Omental fat pad (tissue), 4 donors: ENCODE results near the gene MLX. TPM values are rescaled to one million over a fixed set of nuclear protein-coding genes. Genes with fewer than 3 reads are reported as not detected.

ENCODE experiments used
- ATAC-seq: fragments of 150-250 bp; one replicate; pipeline ENCODE4 v1.9.1; 2016; ENCODE audit warnings: mild to moderate bottlenecking, moderate library complexity; ENCODE audit not compliant: low FRiP score
- DNase-seq: peaks from one replicate; pipeline ENCODE4 v3.0.0-alpha.2; 2019; ENCODE audit warnings: low spot score
- total RNA-seq, 4 donors: library from RNA; depleted of rRNA; stranded (reverse); fragments of >200 nt; gene quantifications; one replicate each; pipeline ENCODE4 v1.1.0, GENCODE V29; 2016
- TF ChIP-seq, protein P1 (sequence below), 3 donors: fragments of 450-650 bp; IDR thresholded peaks; one replicate each; pipeline ENCODE4 v1.5.1; 2016 to 2017; ENCODE audit warnings: antibody characterized with exemption in 3 of 3, mild to moderate bottlenecking in 3 of 3, moderate library complexity in 2 of 3

MLX gene
- total RNA-seq, 4 donors from 2014 or later = 41.8 to 53.0 (median 50.3) TPM

- ATAC-seq (no peak), DNase-seq (no peak)
- TF ChIP-seq, protein P1, sequence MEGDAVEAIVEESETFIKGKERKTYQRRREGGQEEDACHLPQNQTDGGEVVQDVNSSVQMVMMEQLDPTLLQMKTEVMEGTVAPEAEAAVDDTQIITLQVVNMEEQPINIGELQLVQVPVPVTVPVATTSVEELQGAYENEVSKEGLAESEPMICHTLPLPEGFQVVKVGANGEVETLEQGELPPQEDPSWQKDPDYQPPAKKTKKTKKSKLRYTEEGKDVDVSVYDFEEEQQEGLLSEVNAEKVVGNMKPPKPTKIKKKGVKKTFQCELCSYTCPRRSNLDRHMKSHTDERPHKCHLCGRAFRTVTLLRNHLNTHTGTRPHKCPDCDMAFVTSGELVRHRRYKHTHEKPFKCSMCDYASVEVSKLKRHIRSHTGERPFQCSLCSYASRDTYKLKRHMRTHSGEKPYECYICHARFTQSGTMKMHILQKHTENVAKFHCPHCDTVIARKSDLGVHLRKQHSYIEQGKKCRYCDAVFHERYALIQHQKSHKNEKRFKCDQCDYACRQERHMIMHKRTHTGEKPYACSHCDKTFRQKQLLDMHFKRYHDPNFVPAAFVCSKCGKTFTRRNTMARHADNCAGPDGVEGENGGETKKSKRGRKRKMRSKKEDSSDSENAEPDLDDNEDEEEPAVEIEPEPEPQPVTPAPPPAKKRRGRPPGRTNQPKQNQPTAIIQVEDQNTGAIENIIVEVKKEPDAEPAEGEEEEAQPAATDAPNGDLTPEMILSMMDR (IDR thresholded peaks at IDR 0.05) = no peak
These were observed 1.6 kb downstream of the MLX start for GRCh38 chr17:42568341-42569111.

GRCh38 chr17:42571435-42572225 is 4.7 kb downstream of the MLX start:
- DNase-seq (no peak), ATAC-seq (no peak)
- TF ChIP-seq, protein P1 (IDR thresholded peaks at IDR 0.05) = no peak

DNA sequence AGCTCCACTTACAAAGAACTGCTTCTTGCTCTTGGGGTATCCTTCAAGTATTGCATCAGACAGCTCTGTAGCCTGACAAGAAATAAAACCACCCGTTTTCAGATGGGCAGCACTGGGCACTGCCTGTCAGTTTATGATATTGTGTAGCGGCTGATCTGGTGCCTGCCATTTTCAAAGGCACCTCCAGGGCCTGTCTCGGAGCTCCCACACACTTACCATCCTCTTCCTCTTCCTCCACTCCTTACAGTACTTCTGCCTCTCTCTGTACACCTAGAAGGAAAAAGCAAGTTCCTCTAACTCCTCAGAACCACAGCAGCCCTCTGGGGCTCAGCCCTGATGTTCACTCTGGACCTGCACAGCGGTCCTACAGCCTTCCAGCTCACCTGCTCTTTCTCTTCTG is 6.2 kb downstream of the MLX start:
- ATAC-seq (no peak), DNase-seq (no peak)
- TF ChIP-seq, protein P1 (IDR thresholded peaks at IDR 0.05) = no peak

GRCh38 chr17:42574463-42574862 is 7.6 kb downstream of the MLX start:
- ATAC-seq (no peak), DNase-seq (no peak)
- TF ChIP-seq, protein P1 (IDR thresholded peaks at IDR 0.05) = no peak

DNA sequence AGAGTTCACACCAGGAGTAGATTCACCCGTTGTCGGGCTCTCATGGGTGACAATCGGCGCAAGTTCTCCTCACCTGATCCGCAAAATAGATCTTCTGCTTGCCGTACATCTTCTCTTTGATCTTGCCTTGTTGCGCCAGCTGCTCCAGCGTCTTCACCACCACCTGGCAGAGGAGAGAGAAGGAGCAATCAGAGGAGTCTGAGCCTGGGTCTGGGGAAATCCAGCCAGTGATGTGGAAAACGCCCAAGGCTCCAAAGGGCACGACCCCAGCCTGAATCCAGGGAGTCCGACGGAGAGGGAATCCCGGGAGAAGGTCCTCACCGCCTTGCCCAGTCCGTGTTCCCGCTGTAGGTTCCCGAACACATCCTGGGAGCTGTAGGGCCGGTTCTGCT is 10.2 kb downstream of the MLX start:
- peak; percentile 29 for ATAC-seq
- no peak for DNase-seq
- TF ChIP-seq, protein P1 (IDR thresholded peaks at IDR 0.05) = no peak

- peak; percentile 82 for DNase-seq
- ATAC-seq = peak; percentile 91
- TF ChIP-seq, protein P1 (IDR thresholded peaks at IDR 0.05) = no peak
These were observed 10.8 kb downstream of the MLX start, which contains the start of gene PSMC3IP for GRCh38 chr17:42577532-42578281. TSS of gene PSMC3IP (minus strand) at chr17:42577729. CDS start at chr17:42577686, 43 bp downstream.
